PC-3 (cell line): Measurements from ENCODE around the gene CRADD. TPM values are rescaled to one million over a fixed set of nuclear protein-coding genes. Genes with fewer than 3 reads are reported as not detected.
A peak's percentile ranks its signal among the peaks of the same experiment; 100 is the strongest.

Experiments used
- ATAC-seq: fragments of 200-7000 bp; cut with Tn5 transposase; 2 replicates; pipeline ENCODE4 v1.9.1; 2020; ENCODE audit warnings: mild to moderate bottlenecking, moderate library complexity
- BruUV-seq: library from RNA; stranded (reverse); fragments of 400-500 nt; replicated peaks from 2 replicates; lab custom pipeline; 2021; lab: Mats Ljungman, UMichigan
- CTCF ChIA-PET: fragments of 300-600 bp; sonication (Branson Sonifier 250); formaldehyde crosslinking; loops from one replicate; lab custom pipeline; 2022; ENCODE audit warnings: antibody characterized with exemption; lab: Charles Lee
- POLR2A ChIA-PET: fragments of 300-600 bp; sonication (Branson Sonifier 250); formaldehyde crosslinking; loops from one replicate; lab custom pipeline; 2022; ENCODE audit warnings: antibody characterized with exemption; ENCODE audit not compliant: unreplicated experiment; lab: Charles Lee
- DNase-seq: peaks from one replicate; pipeline ENCODE4 v3.0.0-alpha.2; 2015
- H2AFZ ChIP-seq: fragments of 300-600 bp; sonication (generic); 2 replicates; pipeline ENCODE4 v1.6.0; 2016; ENCODE audit warnings: antibody characterized with exemption, low read length
- H3F3A ChIP-seq: fragments of 300-600 bp; sonication (generic); one replicate; pipeline ENCODE4 v1.6.0; 2017; ENCODE audit warnings: antibody characterized with exemption, low read length, control low read depth, mild to moderate bottlenecking; ENCODE audit not compliant: unreplicated experiment
- H3K27ac ChIP-seq: fragments of 300-600 bp; sonication (generic); 2 replicates; pipeline ENCODE4 v1.5.1; 2016; ENCODE audit warnings: mild to moderate bottlenecking, low read length
- H3K27me3 ChIP-seq: fragments of 300-600 bp; sonication (generic); 2 replicates; pipeline ENCODE4 v1.6.1; 2016; ENCODE audit warnings: low read length, mixed read lengths
- H3K36me3 ChIP-seq: fragments of 300-600 bp; sonication (generic); 2 replicates; pipeline ENCODE4 v1.6.1; 2016; ENCODE audit warnings: low read depth, mixed run types, low read length, mixed read lengths
- H3K4me1 ChIP-seq: fragments of 300-600 bp; sonication (generic); 2 replicates; pipeline ENCODE4 v1.5.1; 2016; ENCODE audit warnings: low read length; ENCODE audit not compliant: insufficient read depth
- H3K4me2 ChIP-seq: fragments of 300-600 bp; sonication (generic); 2 replicates; pipeline ENCODE4 v1.6.0; 2016; ENCODE audit warnings: low read length
- H3K4me3 ChIP-seq: fragments of 300-600 bp; sonication (generic); 2 replicates; pipeline ENCODE4 v1.5.1; 2016; ENCODE audit warnings: mild to moderate bottlenecking, low read length, mixed read lengths
- H3K79me2 ChIP-seq: fragments of 300-600 bp; sonication (generic); 2 replicates; pipeline ENCODE4 v1.6.1; 2017; ENCODE audit warnings: low read length, mixed read lengths
- H3K9ac ChIP-seq: fragments of 300-600 bp; sonication (generic); 2 replicates; pipeline ENCODE4 v1.6.0; 2016; ENCODE audit warnings: mild to moderate bottlenecking, low read length
- H3K9me2 ChIP-seq: fragments of 300-600 bp; sonication (generic); replicated peaks from 2 replicates; pipeline ENCODE4 v1.6.1; 2016; ENCODE audit warnings: mixed run types, low read length, mixed read lengths
- H3K9me3 ChIP-seq: fragments of 300-600 bp; sonication (generic); 2 replicates; pipeline ENCODE4 v1.6.1; 2016; ENCODE audit warnings: low read length, mixed read lengths
- H4K20me1 ChIP-seq: fragments of 300-600 bp; sonication (generic); 2 replicates; pipeline ENCODE4 v1.6.1; 2016; ENCODE audit warnings: low read length, mixed read lengths
- EZH2 ChIP-seq: fragments of 300-600 bp; sonication (generic); IDR thresholded peaks from one replicate; pipeline ENCODE4 v1.6.1; 2017; ENCODE audit warnings: antibody characterized with exemption, mild to moderate bottlenecking, low read length; ENCODE audit not compliant: unreplicated experiment
- EZH2phosphoT487 ChIP-seq: fragments of 300-600 bp; sonication (generic); IDR thresholded peaks from 2 replicates; pipeline ENCODE4 v1.6.1; 2018; ENCODE audit warnings: mild to moderate bottlenecking, antibody characterized with exemption, low read length, borderline replicate concordance
- intact Hi-C: fragments of 100-400 bp; cut with micrococcal nuclease; formaldehyde crosslinking; loops from 2 replicates; pipeline ENCODE4 v1.9.0; 2023
- total RNA-seq: library from RNA; depleted of rRNA; stranded (reverse); fragments of >200 nt; gene quantifications from 2 replicates; pipeline ENCODE4 v1.2.3, GENCODE V29; 2014
- TF ChIP-seq, protein P1 (sequence below): fragments of 300-600 bp; sonication (generic); conservative IDR thresholded peaks from 2 replicates; pipeline ENCODE4 v1.5.1; 2017; ENCODE audit warnings: antibody characterized with exemption, low read depth, mild to moderate bottlenecking, low read length

Gene CRADD
- total RNA-seq, 1 experiment from 2014 or later = 11.4 TPM

DNA sequence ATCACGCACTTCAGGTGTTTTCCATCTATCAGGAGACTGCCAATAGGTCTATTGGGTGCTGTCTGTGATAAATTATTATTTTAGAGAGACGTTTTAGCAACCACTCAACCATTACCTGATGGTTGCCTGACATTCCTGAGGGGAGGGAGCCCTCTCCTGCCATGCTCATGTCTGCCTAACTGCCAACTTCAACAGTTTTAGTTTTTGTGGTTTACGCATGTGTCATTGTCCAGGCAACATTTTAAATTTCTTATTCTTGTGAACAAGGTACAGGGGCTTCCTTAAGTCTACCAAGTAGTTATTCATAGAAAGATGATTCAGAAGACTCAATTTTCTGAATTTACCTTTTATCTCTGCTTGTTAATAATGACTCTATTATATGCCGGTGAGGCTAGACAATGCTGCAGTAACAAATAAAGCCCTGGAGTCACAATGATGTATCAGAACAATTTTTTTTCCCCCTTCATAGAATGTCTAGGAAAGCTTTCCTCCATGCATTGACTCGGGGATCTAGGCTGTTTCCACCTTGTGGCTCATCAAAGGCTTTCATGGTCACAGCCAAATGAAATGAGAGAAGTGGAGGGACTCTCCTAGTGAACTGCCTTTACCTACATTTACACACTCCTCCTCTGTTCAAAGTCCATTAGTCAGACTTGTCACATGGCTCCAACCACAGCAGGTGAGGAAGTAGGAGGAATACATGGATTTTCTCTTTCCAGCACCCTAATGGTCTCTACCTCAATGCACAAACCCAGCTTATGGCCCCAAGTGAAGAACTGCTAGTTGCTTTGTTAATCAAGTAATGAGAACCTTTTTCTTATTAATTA is 225.8 kb downstream of the CRADD start:
- Histone ChIP-seq H3K4me3 (no peak overlapping the region), H4K20me1 (no peaks in the 10 kb centered on the region), H2AFZ (no peak overlapping the region), H3K4me1 (0 out of 2 replicates have a peak, but pooled peaks cover 1% of the 10 kb centered on the region), H3K9me2 (no peaks in the 10 kb centered on the region), H3K4me2 (no peak overlapping the region), H3F3A (no peaks in the 10 kb centered on the region), H3K79me2 (no peaks in the 10 kb centered on the region), H3K27ac (no peak overlapping the region), H3K9ac (no peak overlapping the region), H3K36me3 (no peaks in the 10 kb centered on the region), H3K27me3 (no peaks in the 10 kb centered on the region), H3K9me3 (no peaks in the 10 kb centered on the region)
- DNase-seq (peak; percentile 38), ATAC-seq (no peak)
- no TSS peak for BruUV-seq
- ChIA-PET POLR2A (no interaction called here), CTCF (no interaction called here)
- intact Hi-C loops = no loop called here
- TF ChIP-seq EZH2 = no peak
- TF ChIP-seq EZH2phosphoT487 = no peak
- TF ChIP-seq, protein P1, sequence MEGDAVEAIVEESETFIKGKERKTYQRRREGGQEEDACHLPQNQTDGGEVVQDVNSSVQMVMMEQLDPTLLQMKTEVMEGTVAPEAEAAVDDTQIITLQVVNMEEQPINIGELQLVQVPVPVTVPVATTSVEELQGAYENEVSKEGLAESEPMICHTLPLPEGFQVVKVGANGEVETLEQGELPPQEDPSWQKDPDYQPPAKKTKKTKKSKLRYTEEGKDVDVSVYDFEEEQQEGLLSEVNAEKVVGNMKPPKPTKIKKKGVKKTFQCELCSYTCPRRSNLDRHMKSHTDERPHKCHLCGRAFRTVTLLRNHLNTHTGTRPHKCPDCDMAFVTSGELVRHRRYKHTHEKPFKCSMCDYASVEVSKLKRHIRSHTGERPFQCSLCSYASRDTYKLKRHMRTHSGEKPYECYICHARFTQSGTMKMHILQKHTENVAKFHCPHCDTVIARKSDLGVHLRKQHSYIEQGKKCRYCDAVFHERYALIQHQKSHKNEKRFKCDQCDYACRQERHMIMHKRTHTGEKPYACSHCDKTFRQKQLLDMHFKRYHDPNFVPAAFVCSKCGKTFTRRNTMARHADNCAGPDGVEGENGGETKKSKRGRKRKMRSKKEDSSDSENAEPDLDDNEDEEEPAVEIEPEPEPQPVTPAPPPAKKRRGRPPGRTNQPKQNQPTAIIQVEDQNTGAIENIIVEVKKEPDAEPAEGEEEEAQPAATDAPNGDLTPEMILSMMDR = no peak

DNA sequence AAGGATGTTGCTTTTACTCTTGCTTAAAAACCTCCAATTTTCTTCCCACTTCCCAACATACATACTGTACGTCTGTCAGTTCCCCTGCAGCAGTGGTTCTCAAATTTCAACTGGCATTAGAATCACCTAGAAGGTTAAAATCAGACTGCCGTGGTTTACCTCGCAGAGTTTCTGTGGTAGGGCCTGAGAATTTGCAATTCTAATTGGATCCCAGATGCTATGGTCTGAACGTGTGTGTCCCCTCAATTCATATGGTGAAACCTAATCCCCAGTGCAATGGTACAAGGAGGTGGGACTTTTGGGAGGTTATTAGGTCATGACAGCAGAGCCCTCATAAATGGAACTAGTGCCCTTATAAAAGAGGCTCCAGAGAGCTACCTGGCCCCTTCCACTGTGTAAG is 226.9 kb downstream of the CRADD start:
- Histone ChIP-seq H3K9ac (no peak overlapping the region), H3K4me3 (no peak overlapping the region), H3K9me2 (no peaks in the 10 kb centered on the region), H2AFZ (no peak overlapping the region), H3K9me3 (no peaks in the 10 kb centered on the region), H3K4me2 (no peak overlapping the region), H3K79me2 (no peaks in the 10 kb centered on the region), H3K27me3 (no peaks in the 10 kb centered on the region), H3F3A (no peaks in the 10 kb centered on the region), H3K36me3 (no peaks in the 10 kb centered on the region), H3K27ac (no peak overlapping the region), H3K4me1 (peaks cover 13% of the 10 kb centered on the region; the same call in 1 of the 2 replicates), H4K20me1 (no peaks in the 10 kb centered on the region)
- POLR2A ChIA-PET = no interaction called here
- intact Hi-C loops = no loop called here
- no peak for TF ChIP-seq EZH2
- TF ChIP-seq EZH2phosphoT487 = no peak
- TF ChIP-seq, protein P1 = no peak
- ATAC-seq (no peak), DNase-seq (no peak)
- CTCF ChIA-PET = no interaction called here
- no TSS peak for BruUV-seq

DNA sequence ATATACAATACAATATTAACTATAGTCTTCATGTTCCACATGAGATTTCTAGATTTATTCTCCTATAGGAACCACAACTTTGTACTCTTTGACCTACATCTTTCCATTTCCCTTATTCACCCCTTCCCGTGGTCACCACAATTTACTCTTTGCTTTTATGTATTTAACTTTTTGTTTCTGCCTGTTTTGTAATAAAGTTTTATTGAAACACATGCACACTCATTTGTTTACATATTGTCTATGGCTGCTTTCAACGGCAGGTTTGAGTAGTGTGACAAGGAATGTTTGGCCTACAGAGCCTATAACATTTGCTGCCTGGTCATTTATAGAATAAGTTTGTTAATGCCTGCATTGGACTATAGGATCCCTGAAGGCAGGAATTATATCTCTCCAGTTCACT is 231.1 kb downstream of the CRADD start:
- no peaks in the 10 kb centered on the region for H4K20me1 ChIP-seq
- H3K4me1 ChIP-seq = peaks cover 16% of the 10 kb centered on the region; the same call in 1 of the 2 replicates
- no peak for TF ChIP-seq EZH2phosphoT487
- TF ChIP-seq EZH2 = no peak
- TF ChIP-seq, protein P1 = no peak
- no peaks in the 10 kb centered on the region for H3F3A ChIP-seq
- H2AFZ ChIP-seq = 0 out of 2 replicates have a peak overlapping the region, but pooled peaks have one; percentile 6
- no peaks in the 10 kb centered on the region for H3K36me3 ChIP-seq
- H3K27me3 ChIP-seq = no peaks in the 10 kb centered on the region
- no peaks in the 10 kb centered on the region for H3K9me2 ChIP-seq
- POLR2A ChIA-PET = no interaction called here
- no peak overlapping the region for H3K27ac ChIP-seq
- H3K79me2 ChIP-seq = no peaks in the 10 kb centered on the region
- no peaks in the 10 kb centered on the region for H3K9me3 ChIP-seq
- H3K4me3 ChIP-seq = no peak overlapping the region
- H3K4me2 ChIP-seq = no peak overlapping the region
- BruUV-seq = no TSS peak
- ATAC-seq (no peak), DNase-seq (peak; percentile 8)
- no peak overlapping the region for H3K9ac ChIP-seq
- CTCF ChIA-PET = no interaction called here
- intact Hi-C loops = loop anchor here (5.0 kb wide), 1 partner anchor 194 kb away; no protein-coding TSS in a partner anchor
